HG03103 (cell line): ENCODE data around the gene PRAMEF1.
"Not testable (repeated sequence)": the region's sequence is repeated elsewhere in the genome, so short reads cannot be mapped to it uniquely, and the experiment has no call there.

Experiments
- ATAC-seq: cut with Tn5 transposase; IDR thresholded peaks from one replicate; pipeline ENCODE4 v1.9.1; 2021; ENCODE audit warnings: low read depth; ENCODE audit not compliant: unreplicated experiment

The PRAMEF1 gene

DNA sequence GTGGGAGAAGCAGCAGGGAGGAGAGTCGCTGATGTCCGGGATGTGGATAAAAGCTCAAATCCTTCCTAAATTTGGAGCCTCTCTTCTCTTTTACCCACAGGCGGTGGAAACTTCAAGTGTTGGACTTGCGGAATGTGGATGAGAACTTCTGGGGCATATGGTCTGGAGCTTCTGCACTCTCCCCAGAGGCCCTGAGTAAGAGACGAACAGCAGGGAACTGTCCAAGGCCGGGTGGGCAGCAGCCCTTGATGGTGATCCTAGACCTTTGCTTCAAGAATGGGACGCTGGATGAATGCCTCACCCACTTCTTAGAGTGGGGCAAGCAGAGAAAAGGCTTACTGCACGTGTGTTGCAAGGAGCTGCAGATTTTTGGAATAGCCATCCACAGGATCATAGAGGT lies 15.8 kb upstream of the PRAMEF1 start:
- ATAC-seq, result no peak

DNA sequence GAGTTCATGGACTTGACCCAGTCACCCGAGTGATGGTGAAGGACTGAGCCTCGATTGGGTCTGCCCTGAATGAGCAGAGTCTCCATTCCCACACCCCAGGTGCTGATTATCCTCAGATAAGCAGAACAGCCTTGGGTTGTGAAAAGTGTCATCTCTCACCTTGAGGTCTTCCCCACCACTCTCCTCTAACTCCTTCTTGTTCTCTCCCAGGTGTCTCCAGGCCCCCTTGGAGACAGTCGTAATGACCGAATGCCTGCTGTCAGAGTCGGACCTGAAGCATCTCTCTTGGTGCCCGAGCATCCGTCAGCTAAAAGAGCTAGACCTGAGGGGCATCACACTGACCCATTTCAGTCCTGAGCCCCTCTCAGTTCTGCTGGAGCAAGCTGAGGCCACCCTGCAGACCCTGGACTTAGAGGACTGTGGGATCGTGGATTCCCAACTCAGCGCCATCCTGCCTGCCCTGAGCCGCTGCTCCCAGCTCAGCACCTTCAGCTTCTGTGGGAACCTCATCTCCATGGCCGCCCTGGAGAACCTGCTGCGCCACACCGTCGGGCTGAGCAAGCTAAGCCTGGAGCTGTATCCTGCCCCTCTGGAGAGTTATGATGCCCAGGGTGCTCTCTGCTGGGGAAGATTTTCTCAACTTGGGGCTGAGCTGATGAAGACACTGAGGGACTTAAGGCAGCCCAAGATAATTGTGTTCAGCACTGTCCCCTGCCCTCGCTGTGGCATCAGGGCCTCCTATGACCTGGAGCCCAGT lies 14.2 kb upstream of the PRAMEF1 start:
- no peak for ATAC-seq

DNA sequence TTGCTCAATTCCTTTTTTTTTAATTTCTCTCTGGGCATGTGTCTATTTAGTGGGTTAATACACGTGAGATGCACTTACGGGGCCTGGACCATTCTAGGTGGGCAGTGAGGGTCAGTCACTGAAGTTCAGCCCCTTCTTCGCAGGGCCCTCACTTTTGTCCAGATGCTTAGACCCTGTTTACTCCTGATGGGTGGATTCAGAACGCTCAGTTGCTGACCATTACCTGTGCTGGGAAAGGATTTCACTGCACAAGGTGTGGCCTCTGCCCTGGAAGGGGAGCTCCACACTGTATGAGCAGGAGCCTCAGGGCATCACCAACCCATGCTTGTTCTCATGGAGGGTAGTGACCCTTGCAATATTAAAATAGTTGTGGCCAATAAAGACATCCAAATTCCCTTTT lies 13.1 kb upstream of the PRAMEF1 start:
- ATAC-seq, result no peak

DNA sequence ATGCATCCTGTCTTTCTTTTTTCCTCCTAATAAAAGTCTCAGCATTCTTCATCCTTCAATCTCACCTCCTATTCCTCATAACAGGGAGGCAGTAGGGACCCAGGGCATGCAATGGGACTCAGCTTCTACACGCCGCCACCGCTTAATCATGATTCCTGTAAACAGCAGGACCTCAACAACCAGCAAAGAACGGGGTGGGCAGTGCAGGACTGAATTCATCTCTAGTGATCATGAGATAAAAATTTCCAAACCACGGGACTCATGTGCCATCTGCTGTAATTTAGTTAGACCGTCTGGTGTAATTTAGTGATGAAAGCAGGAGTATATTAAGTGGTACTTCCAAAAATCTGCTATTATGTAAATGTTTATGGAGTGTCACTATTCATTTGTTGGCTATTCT lies 12.3 kb upstream of the PRAMEF1 start:
- ATAC-seq, result no peak

DNA sequence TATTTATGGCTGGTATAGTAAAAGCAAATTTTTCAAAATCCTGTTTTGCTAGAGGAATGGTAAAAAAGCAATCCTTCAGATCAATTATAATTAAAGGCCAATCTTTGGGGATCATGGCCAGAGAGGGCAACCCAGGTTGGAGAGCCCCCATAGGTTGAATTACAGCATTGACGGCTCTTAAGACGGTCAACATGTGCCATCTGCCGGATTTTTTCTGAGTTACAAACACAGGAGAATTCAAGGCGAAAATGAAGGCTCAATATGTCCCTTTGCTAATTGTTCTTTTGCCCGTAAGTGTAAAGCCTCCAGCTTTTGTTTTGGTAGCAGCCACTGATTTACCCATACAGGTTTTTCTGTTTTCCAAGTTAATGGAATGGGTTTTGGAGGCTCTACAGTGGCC lies 9.7 kb upstream of the PRAMEF1 start:
- ATAC-seq, result not testable (repeated sequence)

DNA sequence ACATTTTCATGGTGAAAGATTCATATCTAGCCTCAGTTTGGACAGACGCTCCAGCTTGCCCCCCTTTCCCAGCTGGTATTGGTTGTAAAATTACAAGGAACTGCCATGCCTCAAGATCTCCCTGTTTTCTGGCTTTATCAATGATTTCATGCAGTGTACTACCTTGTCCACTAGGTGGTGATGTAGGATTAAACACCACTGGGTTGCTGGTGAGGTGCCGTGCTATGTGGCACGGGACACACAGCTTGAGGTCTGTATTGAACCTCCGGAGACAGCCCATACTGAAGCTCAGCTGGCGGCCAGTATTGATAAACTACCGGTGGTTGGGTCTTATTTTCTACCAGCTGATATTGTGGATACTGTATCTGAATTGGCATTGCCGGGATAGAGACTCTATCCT lies 7.4 kb upstream of the PRAMEF1 start:
- not testable (repeated sequence) for ATAC-seq

DNA sequence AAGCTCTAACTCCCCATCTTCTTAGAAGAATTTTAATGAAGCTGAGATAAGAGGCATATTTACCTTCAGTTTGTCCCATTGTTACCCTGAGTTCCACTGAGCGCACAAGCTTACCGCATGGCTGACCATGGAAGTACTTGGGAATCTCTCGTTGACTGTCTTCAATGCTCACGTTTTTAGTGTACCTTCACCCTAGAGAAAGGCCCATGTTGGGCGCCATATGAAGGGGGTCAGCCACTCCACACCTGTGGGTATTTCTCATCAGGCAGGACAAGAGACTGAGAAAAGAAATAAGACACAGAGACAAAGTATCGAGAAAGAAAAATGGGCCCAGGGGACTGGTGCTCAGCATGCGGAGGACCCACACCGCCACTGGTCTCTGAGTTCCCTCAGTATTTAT lies 6.5 kb upstream of the PRAMEF1 start:
- not testable (repeated sequence) for ATAC-seq

DNA sequence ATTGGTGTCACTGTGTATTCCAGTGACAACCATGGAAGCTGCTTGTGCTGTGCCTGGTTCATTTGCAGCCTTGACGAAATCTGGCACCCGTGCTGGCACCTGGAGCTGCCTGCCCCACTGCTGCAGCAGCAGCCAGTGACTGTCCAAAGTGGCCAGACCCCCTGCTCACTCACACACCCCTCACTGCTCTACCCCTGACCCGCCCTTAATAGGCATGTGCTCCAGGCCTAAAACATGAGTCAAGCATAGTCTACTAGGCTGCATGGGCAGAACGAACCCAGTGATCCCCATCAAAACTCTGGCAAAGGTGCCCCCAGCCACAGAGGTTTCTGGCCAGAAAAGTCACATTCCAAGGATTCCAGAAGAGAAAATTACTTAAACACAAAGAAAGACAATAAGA lies 7.7 kb downstream of the PRAMEF1 start:
- no peak for ATAC-seq

DNA sequence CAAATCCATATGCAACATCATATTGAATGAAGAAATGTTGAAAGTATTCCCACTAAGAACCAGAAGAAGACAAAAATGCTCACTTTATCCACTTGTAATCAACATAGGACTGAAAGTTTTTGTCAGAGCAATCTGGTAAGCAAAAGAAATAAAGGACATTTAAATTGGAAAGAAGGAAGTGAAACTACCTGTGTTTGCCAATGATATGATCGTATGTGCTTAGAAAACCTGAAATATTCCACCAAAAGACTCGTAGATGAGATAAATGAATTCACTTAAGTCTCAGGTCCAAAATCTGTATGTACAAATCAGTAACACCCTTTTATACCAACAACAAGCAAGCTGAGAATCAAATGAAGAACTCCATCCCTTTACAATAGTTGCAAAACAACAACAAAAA lies 8.5 kb downstream of the PRAMEF1 start:
- no peak for ATAC-seq

DNA sequence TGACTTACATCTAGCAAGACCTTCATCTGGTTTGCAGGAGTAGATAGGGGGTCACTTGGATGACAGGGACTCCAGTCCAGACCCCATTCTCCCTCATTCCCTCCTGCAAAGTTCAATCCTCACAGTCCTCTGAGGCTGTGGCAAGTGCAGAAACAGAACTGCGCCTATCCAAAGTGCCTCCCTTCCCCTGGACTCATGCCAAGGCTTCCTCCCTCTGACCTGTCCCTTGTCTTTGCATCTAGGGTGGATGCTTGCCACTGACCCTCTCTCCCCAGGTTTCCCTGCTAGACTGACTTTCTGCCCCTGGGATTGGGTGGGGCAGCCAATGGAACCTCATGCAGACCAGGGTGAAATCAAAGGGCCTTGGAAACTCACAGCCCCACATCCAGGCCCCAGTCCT lies 18.7 kb downstream of the PRAMEF1 start:
- no peak for ATAC-seq

DNA sequence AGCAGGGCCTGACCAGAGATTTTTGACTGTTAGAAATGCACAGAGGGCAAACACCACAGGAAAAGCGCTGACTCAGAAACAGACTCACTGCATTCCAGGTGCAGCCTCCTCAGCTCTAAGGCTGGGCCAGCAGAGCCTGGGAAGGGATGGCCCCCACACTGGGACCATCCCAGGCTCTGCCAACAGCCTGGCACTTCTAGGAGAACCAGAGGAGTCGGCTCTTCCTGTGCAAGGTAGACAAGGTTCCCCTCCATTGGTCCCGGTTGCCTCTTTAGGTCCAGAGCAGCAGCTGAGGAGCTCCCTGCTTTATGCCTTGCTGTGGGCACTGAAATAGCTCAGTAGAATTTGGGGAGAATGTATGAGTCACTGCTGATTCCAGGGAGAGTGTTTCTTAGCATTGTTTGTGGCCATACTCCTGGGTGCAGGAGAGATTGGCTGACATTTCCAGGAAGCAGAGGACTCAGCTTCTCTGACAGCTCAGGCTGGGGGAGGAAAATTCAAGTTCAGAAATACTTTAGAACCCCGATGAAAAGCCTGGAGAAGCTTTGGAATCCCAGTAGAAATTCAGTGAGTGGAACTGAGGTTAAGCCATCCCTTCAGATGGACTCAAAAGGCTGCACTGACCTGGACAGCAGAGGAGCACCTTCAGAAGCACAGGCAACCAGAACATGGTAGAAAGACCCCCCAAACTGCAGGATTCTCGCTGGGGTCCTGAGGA lies 19.7 kb downstream of the PRAMEF1 start:
- no peak for ATAC-seq

DNA sequence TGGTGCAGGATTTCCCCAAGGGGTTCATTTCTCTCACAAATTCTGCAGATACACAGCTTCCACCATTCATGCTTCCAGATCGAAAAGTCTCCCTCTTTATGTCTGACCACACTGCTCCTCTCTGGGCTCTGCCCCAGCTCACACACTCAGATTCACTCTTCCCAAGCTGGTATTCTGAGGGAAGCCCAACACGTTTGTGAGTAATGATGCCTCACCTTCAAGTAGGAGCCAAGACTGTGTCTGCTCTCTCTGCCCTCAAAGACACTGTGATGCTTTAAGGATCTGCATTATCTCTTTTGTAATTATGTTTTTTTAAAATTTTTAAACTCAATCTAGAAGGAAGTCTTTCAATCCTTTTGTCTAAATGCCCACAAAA lies 20.2 kb downstream of the PRAMEF1 start:
- ATAC-seq, result no peak

DNA sequence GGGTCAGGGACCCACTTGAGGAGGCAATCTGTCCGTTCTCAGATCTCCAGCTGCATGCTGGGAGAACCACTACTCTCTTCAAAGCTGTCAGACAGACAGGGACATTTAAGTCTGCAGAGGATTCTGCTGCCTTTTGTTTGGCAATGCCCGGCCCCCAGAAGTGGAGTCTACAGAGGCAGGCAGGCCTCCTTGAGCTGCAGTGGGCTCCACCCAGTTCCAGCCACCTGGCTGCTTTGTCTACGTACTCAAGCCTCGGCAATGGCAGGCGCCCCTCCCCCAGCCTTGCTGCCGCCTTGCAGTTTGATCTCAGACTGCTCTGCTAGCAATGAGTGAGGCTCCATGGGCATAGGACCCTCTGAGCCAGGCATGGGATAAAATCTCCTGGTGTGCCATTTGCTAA lies 27.9 kb downstream of the PRAMEF1 start:
- ATAC-seq, result not testable (repeated sequence)

DNA sequence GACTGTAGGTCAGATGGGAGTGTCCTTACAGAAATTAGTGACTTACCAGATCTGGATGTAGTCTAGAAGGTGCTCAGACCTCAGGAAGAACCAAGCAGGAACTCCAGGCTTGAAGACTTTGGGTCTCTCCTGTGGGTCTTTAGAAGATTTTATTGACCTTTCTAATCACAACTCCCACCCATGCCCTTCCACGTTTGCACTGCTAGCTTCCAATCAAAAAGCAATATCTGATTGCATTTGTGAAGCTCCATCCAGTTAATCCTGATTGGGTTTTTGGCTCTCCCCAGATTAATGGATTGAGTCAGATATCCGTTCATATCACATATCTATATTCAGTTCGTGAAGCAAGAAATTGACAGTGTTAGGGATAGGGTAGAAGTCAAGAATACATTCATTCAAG lies 40.1 kb downstream of the PRAMEF1 start, which contains the start of gene PRAMEF11:
Gene PRAMEF11, minus strand, starts transcription at position 101 of the 400 bp plus-strand sequence. CDS start 2,621 bp downstream, outside the sequence.
- ATAC-seq, result not testable (repeated sequence)

DNA sequence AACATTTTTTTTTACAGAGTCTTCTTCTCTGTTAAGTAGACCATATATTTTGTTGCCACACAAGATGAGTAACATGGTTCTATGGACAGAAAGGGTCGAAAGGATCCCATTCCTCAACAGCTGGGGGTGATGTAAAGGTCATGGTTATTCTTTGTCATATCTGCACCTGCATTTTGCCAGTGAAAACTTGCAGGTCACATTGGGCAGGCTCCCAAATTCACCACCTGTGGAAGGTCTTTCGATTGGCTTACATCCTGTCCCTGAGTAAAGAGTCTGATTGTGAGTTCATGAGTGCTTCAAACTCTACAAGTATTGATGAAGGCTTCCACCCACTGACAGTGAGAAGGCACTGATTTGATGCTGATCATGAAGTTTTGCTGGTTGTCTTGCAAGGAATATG lies 42.1 kb downstream of the PRAMEF1 start:
- not testable (repeated sequence) for ATAC-seq
